Karpas-422 (cell line): ENCODE data around the gene ANTXR1. TPM values are rescaled to one million over a fixed set of nuclear protein-coding genes. Genes with fewer than 3 reads are reported as not detected.

Experiments used
- DNase-seq: peaks from one replicate; pipeline ENCODE4 v3.0.0-alpha.2; 2015
- H2AFZ ChIP-seq: fragments of 200-600 bp; sonication (generic); 2 replicates; pipeline ENCODE4 v1.6.1; 2014; ENCODE audit warnings: antibody characterized with exemption, low read length, mixed read lengths
- H3K27ac ChIP-seq: fragments of 200-600 bp; sonication (generic); 2 replicates; pipeline ENCODE4 v1.5.1; 2014; ENCODE audit warnings: mild to moderate bottlenecking, low read length, moderate library complexity
- H3K27me3 ChIP-seq: fragments of 200-600 bp; sonication (generic); 2 replicates; pipeline ENCODE4 v1.6.1; 2014; ENCODE audit warnings: low read length, mixed read lengths
- H3K36me3 ChIP-seq: fragments of 200-600 bp; sonication (generic); 2 replicates; pipeline ENCODE4 v1.6.1; 2014; ENCODE audit warnings: low read length, mixed read lengths; ENCODE audit not compliant: insufficient read depth
- H3K4me1 ChIP-seq: fragments of 200-600 bp; sonication (generic); 2 replicates; pipeline ENCODE4 v1.6.1; 2014; ENCODE audit warnings: mild to moderate bottlenecking, low read length, mixed read lengths
- H3K4me2 ChIP-seq: fragments of 200-600 bp; sonication (generic); 2 replicates; pipeline ENCODE4 v1.6.1; 2014; ENCODE audit warnings: low read length, low read depth, mild to moderate bottlenecking; ENCODE audit not compliant: poor library complexity, severe bottlenecking
- H3K4me3 ChIP-seq: fragments of 200-600 bp; sonication (generic); 2 replicates; pipeline ENCODE4 v1.5.1; 2014; ENCODE audit warnings: mild to moderate bottlenecking, antibody characterized with exemption, low read length, mixed read lengths
- H3K79me2 ChIP-seq: fragments of 200-600 bp; sonication (generic); 2 replicates; pipeline ENCODE4 v1.6.1; 2014; ENCODE audit warnings: mild to moderate bottlenecking, low read length, mixed read lengths
- H3K9ac ChIP-seq: fragments of 200-600 bp; sonication (generic); 2 replicates; pipeline ENCODE4 v1.6.0; 2014; ENCODE audit warnings: low read length
- H3K9me2 ChIP-seq: fragments of 200-600 bp; sonication (generic), shearing (Covaris generic); replicated peaks from 2 replicates; pipeline ENCODE4 v1.6.0; 2014; ENCODE audit warnings: mild to moderate bottlenecking, low read length, moderate library complexity; ENCODE audit not compliant: insufficient read depth
- H3K9me3 ChIP-seq: fragments of 300-700, 200-600 bp; sonication (generic); 2 replicates; pipeline ENCODE4 v1.6.1; 2014; ENCODE audit warnings: low read length, mixed read lengths
- H4K20me1 ChIP-seq: fragments of 200-600 bp; sonication (generic); 2 replicates; pipeline ENCODE4 v1.6.1; 2014; ENCODE audit warnings: mild to moderate bottlenecking, antibody characterized with exemption, low read length, low read depth; ENCODE audit not compliant: insufficient read depth
- total RNA-seq: library from RNA; depleted of rRNA; stranded (reverse); fragments of >200 nt; shearing (Covaris generic); gene quantifications from 2 replicates; pipeline ENCODE4 v1.2.3, GENCODE V29; 2014; ENCODE audit warnings: low replicate concordance

Gene ANTXR1
- total RNA-seq, 1 experiment from 2014 or later, result not detected

DNA sequence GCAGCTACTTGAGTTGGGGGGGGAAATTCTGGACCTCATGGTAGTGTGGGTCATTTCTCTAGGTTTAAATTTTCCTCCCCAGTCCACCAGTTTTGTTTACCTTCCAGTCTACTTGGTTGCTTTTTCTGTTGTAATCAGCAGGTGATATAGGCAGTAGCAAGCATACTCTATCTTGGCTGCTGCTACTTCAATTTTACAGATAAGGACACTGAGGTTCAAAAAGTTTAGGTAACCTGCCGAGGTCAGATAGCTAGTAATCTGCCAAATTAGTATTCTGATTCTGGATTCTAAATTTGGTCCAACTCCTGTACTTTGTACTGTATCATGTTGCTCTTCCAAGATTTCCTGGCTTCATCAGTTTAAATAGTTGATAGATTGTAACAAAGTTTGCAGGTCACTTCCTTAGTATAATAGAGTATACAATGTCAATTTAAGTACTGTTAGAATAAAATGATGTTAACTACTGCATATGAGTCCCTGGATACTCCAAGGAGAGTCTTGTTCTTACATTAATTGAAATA, 34.7 kb downstream of the ANTXR1 start:
- no peak overlapping the region for H3K4me3 ChIP-seq
- no peak overlapping the region for H3K9ac ChIP-seq
- no peak overlapping the region for H3K27ac ChIP-seq
- no peaks in the 10 kb centered on the region for H3K27me3 ChIP-seq
- H3K4me2 ChIP-seq, result no peak overlapping the region
- DNase-seq, result no peak
- H2AFZ ChIP-seq, result no peak overlapping the region
- no peaks in the 10 kb centered on the region for H3K4me1 ChIP-seq
- no peaks in the 10 kb centered on the region for H4K20me1 ChIP-seq
- no peaks in the 10 kb centered on the region for H3K79me2 ChIP-seq
- no peaks in the 10 kb centered on the region for H3K36me3 ChIP-seq
- H3K9me3 ChIP-seq, result no peaks in the 10 kb centered on the region
- H3K9me2 ChIP-seq, result no peaks in the 10 kb centered on the region

DNA sequence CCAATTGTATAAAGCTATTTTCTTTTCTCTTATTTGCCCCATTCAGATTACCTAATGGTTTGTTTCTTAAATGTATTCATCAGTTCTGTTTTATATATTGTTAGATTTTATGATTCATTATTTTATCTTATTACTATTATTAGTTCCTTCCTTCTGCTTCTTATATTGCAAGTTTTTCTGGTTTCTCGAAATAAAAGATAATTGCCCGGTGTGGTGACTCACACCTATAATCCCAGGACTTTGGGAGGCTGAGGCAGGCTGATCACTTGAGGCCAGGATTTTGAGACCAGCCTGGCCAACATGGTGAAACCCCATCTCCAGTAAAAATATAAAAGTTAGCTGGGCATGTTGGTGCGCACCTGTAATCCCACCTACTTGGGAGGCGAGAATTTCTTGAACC, 37.8 kb downstream of the ANTXR1 start:
- H4K20me1 ChIP-seq, result no peaks in the 10 kb centered on the region
- H3K9me2 ChIP-seq, result no peaks in the 10 kb centered on the region
- no peak overlapping the region for H2AFZ ChIP-seq
- H3K79me2 ChIP-seq, result no peaks in the 10 kb centered on the region
- no peak overlapping the region for H3K4me3 ChIP-seq
- no peak overlapping the region for H3K9ac ChIP-seq
- no peaks in the 10 kb centered on the region for H3K4me1 ChIP-seq
- no peak for DNase-seq
- no peak overlapping the region for H3K4me2 ChIP-seq
- no peak overlapping the region for H3K27ac ChIP-seq
- H3K36me3 ChIP-seq, result no peaks in the 10 kb centered on the region
- no peaks in the 10 kb centered on the region for H3K27me3 ChIP-seq
- no peaks in the 10 kb centered on the region for H3K9me3 ChIP-seq

DNA sequence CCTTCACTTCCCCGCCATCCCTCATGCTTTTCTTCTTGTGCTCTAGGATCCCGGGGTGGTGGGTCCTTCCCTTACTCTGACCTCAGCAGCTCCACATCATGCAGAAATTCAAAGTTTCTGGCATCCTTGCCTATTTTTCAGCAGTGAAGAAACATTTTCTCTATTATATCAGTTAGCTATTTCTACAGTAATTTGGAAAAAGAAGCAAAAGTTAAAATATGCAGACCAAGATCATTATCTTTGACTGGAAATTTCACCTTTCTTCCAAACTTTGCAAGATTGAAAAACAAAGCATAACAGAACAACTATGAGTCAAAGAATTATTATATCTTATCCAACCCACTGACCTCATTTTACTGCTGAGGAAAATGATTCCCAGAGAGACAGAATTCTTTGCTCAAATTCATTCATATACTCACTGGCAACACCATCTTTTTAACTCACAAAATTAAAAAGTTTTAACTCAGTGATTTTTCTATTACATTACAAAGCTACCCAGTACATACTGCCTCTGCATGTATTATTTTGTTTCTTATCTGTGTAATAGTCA, 40.5 kb downstream of the ANTXR1 start:
- Histone ChIP-seq H3K27ac (no peak overlapping the region), H3K9me2 (no peaks in the 10 kb centered on the region), H3K27me3 (no peaks in the 10 kb centered on the region), H3K4me2 (no peak overlapping the region), H3K4me1 (no peaks in the 10 kb centered on the region), H4K20me1 (no peaks in the 10 kb centered on the region), H3K4me3 (no peak overlapping the region), H3K9ac (no peak overlapping the region), H3K9me3 (no peaks in the 10 kb centered on the region), H3K79me2 (no peaks in the 10 kb centered on the region), H2AFZ (no peak overlapping the region), H3K36me3 (no peaks in the 10 kb centered on the region)
- no peak for DNase-seq

DNA sequence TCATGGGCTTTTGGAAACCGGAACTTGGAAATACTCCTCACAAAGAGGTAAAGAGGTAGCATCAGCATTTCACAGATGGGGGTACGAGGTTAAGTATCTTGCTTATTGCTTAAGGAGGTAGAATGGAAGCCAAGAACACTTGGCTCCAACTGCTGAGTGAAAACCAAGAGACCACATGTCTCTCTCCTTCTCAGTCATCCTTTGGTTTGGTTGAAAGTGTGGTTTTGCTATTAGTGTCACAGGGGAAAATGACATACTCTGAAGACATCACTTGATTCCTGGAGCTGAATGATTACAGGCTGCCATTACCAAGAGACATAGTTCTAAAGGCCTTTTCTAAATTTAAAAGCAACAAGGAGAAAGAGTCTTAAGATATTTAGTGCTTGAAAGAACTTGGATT, 41.5 kb downstream of the ANTXR1 start:
- H3K9ac ChIP-seq, result no peak overlapping the region
- H3K9me2 ChIP-seq, result no peaks in the 10 kb centered on the region
- H3K36me3 ChIP-seq, result no peaks in the 10 kb centered on the region
- H3K27ac ChIP-seq, result no peak overlapping the region
- H3K4me2 ChIP-seq, result no peak overlapping the region
- no peaks in the 10 kb centered on the region for H3K4me1 ChIP-seq
- H3K4me3 ChIP-seq, result no peak overlapping the region
- no peaks in the 10 kb centered on the region for H3K79me2 ChIP-seq
- no peak overlapping the region for H2AFZ ChIP-seq
- H3K27me3 ChIP-seq, result no peaks in the 10 kb centered on the region
- no peaks in the 10 kb centered on the region for H3K9me3 ChIP-seq
- H4K20me1 ChIP-seq, result no peaks in the 10 kb centered on the region
- no peak for DNase-seq

DNA sequence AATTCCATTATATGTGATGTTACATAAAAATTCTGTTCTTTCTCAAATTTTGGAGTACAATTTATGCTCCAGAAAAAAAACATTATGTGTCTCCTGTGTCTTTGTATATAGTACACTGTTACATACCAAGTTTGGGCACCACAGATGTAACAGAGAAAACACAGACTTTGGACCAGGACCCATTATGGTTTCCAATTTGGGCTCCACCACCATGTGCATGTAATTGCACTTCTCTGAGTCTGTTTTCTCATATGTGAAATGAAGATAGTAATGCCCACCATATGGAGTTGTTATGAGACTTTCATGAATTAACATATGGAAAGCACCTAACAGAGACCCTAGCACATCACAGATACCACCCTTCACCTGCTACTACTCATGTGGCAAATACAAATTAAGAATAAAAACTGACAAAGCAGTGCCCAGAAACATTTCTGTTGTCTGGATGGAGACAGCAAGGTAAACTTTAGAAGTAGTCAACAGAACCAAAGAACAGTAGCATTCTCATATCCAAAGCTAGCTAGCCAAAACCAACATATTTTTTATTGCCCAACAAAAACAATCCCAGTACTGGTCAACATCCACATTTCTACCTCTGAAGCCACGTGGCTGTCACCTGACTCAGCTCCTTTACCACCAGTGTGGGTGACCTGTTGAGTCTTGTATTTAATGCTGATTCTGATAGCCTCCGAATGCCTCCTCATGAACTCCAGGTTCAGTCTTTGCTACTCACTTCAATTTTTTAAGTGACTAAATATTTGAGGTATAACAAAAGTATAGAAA, 42.9 kb downstream of the ANTXR1 start:
- Histone ChIP-seq H3K4me3 (no peak overlapping the region), H3K9me3 (no peaks in the 10 kb centered on the region), H3K9ac (no peak overlapping the region), H3K4me2 (no peak overlapping the region), H3K36me3 (no peaks in the 10 kb centered on the region), H3K4me1 (no peaks in the 10 kb centered on the region), H3K27ac (no peak overlapping the region), H4K20me1 (no peaks in the 10 kb centered on the region), H3K27me3 (no peaks in the 10 kb centered on the region), H2AFZ (no peak overlapping the region), H3K79me2 (no peaks in the 10 kb centered on the region), H3K9me2 (no peaks in the 10 kb centered on the region)
- no peak for DNase-seq

DNA sequence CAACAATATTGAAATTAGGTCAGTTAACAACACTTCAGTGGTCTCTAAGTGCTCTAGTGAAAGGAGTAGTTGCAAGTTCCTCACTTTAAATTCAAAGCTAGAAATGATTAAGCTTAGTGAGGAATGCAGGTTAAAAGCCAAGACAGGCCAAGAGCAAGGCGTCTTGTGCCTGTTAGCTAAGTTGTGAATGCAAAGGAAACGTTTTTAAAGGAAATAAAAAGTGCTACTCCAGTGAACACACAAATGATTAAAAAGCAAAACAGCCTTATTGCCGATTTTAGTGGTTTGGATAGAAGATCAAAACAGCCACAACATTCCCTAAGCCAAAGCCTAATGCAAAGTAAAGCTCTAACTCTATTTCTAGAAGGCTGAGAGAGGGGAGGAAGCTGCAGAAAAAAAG, 44.7 kb downstream of the ANTXR1 start:
- H3K9me2 ChIP-seq, result no peaks in the 10 kb centered on the region
- no peaks in the 10 kb centered on the region for H3K27me3 ChIP-seq
- no peaks in the 10 kb centered on the region for H3K9me3 ChIP-seq
- H4K20me1 ChIP-seq, result no peaks in the 10 kb centered on the region
- H3K4me1 ChIP-seq, result no peaks in the 10 kb centered on the region
- H3K27ac ChIP-seq, result no peak overlapping the region
- H3K9ac ChIP-seq, result no peak overlapping the region
- no peaks in the 10 kb centered on the region for H3K36me3 ChIP-seq
- no peak overlapping the region for H3K4me3 ChIP-seq
- H2AFZ ChIP-seq, result no peak overlapping the region
- H3K4me2 ChIP-seq, result no peak overlapping the region
- DNase-seq, result no peak
- H3K79me2 ChIP-seq, result no peaks in the 10 kb centered on the region

DNA sequence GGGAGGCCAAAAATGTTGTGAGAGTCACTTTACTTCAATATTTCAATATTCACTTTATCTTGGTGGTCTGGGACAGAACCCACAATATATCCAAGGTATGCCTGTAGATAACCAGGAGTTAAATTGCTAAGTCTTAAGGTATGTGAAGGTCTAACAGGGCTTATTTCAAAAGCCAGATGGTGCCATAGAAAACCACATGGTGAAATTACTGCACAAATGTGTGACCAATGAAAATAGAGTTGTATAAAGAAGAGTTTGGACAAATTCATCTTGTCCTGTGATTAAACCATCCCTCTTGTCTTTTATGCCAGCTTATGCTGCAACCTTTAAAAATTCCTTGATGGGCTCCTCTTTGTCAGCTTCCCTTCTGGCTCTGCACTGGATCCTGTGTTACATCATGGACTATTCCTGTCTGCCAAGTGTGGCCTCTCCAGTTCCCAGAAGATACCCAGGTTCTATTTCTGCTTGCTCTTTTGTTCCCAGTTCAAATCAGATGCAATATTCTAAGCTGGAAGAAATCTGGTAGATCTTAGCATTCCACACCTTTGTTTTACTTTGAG, 46.8 kb downstream of the ANTXR1 start:
- Histone ChIP-seq H3K4me1 (no peaks in the 10 kb centered on the region), H3K4me3 (no peak overlapping the region), H3K9ac (no peak overlapping the region), H3K9me3 (no peaks in the 10 kb centered on the region), H3K27ac (no peak overlapping the region), H3K79me2 (no peaks in the 10 kb centered on the region), H2AFZ (no peak overlapping the region), H3K36me3 (no peaks in the 10 kb centered on the region), H4K20me1 (no peaks in the 10 kb centered on the region), H3K4me2 (no peak overlapping the region), H3K9me2 (no peaks in the 10 kb centered on the region), H3K27me3 (0 out of 2 replicates have a peak, but pooled peaks cover 7% of the 10 kb centered on the region)
- no peak for DNase-seq

DNA sequence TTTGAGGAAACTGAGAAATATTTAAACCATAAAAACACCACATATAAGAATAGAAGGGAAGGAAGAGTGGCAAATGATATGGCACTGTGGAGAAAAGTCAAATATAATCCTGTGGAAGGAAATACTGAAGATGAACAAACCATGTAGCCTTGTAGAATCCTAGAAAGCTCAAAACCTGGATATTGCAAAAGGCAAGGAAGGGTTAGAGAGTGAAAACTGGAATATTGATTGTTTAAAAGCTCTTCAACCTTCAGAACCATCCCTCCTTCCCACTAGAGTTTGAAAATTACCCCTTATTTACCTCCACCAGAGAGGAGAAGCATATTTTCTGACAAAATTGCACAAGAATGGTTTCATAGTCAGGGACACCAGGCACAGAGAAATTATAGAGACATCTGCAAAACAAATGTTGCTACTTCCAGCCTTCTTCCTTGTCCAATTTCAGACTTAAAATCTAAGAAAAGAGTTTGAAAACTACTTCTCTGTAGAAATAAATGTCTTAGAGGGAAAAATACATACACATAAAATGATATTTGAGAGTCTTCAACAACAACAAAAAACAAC, 48.0 kb downstream of the ANTXR1 start:
- Histone ChIP-seq H3K36me3 (no peaks in the 10 kb centered on the region), H3K4me2 (no peak overlapping the region), H3K9me3 (no peaks in the 10 kb centered on the region), H3K9me2 (no peaks in the 10 kb centered on the region), H3K9ac (no peak overlapping the region), H3K79me2 (no peaks in the 10 kb centered on the region), H3K4me1 (no peaks in the 10 kb centered on the region), H4K20me1 (no peaks in the 10 kb centered on the region), H3K27ac (no peak overlapping the region), H2AFZ (no peak overlapping the region), H3K4me3 (no peak overlapping the region), H3K27me3 (0 out of 2 replicates have a peak, but pooled peaks cover 7% of the 10 kb centered on the region)
- no peak for DNase-seq
